ENCODE data around the gene RASA3. TPM values are rescaled to one million over a fixed set of nuclear protein-coding genes. Genes with fewer than 3 reads are reported as not detected.
"Not testable (repeated sequence)": the region's sequence is repeated elsewhere in the genome, so short reads cannot be mapped to it uniquely, and the experiment has no call there.

RASA3 gene
- total RNA-seq, 1 experiment from 2014 or later: 22.8 TPM

DNA sequence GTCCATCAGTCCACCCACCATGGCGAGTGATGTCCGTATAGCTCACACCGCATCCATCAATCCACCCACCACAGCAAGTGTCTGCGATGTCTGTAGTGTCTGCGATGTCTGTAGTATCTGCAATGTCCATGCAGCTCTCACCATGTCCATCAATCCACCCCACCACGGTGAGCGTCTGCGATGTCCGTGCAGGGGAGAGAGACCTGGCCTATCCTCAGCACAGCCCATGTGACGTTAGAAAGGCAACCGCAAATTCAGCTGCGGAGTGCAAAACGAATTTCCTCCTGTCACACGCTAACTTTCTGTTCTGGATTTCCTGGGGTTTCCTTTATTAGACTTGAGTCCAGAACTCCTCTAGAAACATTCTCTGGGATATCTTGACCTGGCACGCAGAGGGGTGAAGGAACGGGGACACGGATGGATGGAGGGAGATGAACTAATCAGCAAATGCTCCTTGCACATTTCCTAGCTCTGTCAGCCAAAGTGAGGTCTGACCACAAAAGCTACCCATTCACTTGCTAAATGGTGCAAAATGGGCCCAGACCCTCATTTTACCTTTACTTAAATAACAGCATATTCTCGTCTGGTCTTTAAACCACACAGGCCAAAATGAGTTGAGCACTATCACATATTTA lies 18.3 kb downstream of the RASA3 start:
- DNase-seq (ENCODE audit: low read depth): no peak

DNA sequence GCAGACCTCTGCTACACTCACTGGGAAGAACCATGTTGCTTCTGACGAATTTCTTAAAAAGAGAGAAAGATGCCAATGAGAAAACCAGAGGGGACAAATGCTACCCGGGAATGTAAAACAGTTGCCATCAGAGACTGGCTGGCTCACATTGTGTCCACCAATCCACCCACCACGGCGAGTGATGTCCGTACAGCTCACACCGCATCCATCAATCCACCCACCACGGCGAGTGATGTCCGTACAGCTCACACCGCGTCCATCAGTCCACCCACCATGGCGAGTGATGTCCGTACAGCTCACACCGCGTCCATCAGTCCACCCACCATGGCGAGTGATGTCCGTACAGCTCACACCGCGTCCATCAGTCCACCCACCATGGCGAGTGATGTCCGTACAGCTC lies 19.0 kb downstream of the RASA3 start:
- not testable (repeated sequence) for DNase-seq (ENCODE audit: low read depth)

DNA sequence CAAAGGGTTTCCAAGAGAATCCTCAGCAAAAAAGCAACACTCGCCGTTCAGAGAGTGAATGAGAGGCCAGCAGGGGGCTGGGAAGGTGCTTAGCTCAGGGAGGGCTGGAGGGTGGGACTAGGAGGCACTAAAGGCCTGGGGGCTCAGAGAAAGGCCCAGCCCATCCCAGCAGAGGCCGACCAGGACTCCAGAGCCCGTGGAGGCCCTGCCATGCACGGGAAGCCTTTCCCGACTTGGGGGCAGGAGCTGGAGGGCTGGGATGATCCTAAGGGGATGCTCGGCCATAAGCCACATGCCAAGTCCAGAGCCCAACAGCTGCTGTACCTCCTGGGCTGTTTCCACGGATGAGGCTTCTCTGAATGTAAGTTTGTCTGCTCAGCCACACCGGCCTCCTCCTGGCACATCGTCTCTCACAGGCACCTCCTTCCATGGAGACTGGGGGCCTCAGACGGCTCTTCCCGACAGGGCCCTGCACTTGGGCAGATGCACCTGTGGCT lies 19.5 kb downstream of the RASA3 start:
- no peak for DNase-seq (ENCODE audit: low read depth)

DNA sequence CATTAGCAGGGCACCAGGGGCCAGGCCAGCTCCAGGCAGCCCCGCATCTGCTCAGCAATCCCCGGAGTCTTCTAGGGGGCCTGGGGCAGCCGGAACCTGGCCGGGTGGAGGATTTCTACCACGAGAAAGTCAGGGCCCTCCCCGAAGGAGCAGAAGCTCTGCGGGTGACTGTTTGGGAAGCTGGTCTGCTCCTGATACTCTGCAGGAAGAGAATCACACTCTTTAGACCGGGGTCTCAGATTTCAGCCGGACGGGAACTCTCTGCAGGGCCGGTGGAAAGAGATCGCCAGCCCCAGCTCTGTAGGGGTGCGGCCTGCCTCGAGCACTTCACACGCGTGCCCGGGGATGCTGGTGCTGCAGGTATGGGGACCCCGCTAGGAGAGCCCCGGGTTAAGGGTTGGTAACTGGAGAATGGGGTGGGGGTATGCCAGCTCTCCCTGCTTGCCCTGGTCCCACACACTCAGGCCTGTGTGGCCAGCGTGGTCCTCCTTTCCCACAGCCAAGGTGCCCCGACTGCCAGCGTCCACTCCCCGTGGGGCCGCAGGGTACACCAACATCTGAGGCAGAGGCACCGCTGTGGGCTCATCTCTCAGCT lies 20.1 kb downstream of the RASA3 start:
- DNase-seq (ENCODE audit: low read depth): no peak

DNA sequence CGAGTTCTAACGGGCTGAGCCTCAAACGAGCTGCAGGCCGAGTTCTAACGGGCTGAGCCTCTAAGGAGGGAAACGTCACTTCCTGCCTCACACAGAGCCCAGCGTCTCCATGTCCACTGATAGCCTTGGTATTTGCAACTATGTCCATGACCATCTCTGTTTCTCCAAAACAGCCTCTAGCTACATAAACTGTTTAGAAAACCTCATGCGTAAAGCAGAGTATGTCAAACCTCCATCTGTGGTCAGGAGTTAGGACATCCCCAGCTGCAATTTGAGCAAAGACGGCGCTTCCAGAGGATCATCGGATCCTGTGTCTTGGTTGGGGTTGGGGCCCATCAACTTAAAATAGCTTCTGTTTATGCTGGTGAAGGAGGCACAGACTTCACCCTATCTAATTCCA lies 20.8 kb downstream of the RASA3 start:
- peak; percentile 87 for DNase-seq (ENCODE audit: low read depth)

DNA sequence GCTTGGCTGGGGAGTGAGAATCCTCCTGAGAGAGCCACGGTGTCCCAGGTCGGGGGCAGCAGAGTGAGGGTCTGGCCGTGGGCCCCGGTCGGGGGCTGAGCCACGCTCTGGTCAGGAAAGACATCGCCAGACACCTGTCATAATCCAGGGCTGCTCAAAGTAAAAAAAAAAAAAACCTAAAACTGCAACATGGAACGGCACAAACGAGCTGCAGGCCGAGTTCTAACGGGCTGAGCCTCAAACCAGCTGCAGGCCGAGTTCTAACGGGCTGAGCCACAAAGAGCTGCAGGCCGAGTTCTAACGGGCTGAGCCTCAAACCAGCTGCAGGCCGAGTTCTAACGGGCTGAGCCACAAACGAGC lies 21.6 kb downstream of the RASA3 start:
- DNase-seq (ENCODE audit: low read depth): not testable (repeated sequence)

DNA sequence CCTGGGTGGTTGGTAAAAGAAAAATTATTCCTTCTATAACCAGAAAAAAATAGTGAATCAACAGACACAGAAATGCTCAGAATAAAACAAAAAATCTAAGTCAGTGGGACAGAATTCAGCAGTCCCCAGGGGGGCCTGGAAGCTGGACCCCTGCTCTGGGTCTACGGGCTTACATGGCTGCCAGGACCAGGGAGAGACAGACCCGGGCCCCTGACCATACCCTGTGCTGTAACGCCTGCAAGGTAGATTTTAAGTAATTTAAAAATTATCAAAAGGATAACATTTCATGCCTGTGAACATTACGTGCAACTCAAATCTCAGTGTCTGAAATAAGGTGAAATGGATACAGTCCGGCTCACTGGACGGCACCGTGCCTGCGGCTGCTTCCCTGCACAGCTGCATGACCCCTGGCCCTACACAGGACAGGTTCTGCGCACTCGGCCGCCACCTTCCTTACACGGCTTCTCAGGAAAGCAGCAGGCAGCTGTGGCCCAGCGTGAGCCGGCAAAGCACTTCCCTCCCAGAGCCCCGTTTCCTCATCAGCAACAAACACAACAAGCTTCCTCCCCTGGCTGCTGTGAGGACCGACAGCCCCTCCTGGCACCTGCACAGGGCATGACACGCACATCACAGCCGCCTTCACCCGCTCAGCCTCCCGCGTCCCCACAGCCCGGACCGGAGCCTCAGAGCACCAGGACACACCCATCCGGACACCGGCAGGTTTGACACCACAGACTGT lies 22.2 kb downstream of the RASA3 start:
- no peak for DNase-seq (ENCODE audit: low read depth)

DNA sequence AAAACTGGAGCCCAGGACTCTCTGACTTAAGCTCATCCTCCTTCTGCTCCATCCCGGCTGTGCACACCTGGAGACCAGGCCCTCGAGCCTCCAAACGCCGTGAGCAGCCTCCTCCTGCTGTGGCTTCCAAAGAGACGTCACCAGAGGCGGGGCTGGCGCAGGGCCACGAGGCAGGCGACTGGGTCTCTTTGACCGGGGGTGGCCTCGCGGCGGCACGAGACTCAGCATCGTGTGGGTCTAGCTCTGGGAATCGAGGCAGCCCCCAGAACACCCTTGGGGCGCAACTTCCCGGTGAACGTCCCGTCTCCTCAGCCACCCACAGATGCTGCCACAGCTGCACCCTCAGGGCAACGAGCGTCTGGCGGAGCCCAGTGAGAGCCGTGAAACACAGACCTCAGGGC lies 22.8 kb downstream of the RASA3 start:
- DNase-seq (ENCODE audit: low read depth): peak; percentile 71

DNA sequence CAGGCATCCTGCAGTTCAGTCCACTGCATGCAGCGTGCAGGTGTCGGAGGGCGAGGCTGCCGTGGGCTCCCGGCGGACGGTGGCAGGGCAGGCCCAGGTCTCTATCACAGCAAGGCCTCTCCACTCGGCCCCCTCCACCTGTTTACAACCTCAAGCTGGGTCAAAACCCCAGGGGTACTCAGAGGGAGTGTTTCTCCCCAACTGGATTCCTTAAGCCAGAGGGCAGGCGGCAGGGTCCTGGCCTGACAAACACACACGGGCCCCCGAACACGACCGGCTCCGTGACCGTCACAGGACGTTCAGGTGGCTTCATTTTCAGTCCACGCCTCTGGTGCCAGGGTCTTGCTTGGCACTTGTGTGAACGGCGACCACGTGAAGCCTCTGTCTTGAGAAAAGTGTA lies 23.5 kb downstream of the RASA3 start:
- no peak for DNase-seq (ENCODE audit: low read depth)

DNA sequence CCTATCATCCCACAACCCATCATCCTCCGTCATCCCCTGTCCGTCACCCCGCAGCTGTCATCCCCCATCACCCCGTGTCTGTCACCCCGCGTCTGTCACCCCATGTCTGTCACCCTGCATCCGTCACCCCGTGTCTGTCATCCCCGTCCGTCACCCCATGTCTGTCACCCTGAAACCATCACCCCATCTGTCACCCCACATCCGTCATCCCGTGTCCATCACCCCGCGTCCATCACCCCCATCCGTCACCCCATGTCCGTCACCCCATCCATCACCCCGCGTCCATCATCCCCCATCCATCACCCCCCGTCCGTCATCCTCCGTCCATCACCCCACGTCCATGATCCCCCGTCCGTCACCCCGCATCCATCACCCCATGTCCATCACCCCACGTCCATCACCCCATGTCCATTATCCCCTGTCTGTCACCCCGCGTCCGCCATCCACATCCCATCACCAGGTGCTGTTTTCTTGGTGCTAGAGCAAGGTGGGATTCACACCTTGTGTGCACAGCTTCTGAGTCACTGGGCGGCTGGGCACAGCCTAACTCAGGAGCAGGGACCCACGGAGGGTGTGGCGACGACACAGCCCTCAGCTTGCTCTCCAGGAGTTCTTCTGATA lies 24.2 kb downstream of the RASA3 start:
- no peak for DNase-seq (ENCODE audit: low read depth)

DNA sequence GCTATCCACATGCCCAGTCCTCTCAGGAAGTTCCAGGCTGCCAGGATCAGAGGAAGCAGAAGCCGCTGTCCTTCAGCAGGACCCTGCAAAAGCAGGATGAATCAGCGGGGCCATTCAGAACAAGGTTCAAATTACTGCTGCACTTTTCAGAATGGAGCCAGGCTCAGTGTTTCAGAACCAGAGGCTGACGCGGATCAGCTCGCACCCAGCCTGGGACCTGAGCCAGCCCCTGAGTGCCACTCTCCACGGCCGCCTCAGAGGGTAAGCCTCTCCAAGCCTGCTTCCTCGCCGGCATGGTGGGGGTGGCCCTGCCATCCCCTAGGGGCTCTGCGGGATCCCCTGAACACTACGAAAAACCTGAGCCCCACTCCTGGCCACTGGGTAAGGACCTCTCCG lies 24.7 kb downstream of the RASA3 start:
- no peak for DNase-seq (ENCODE audit: low read depth)

DNA sequence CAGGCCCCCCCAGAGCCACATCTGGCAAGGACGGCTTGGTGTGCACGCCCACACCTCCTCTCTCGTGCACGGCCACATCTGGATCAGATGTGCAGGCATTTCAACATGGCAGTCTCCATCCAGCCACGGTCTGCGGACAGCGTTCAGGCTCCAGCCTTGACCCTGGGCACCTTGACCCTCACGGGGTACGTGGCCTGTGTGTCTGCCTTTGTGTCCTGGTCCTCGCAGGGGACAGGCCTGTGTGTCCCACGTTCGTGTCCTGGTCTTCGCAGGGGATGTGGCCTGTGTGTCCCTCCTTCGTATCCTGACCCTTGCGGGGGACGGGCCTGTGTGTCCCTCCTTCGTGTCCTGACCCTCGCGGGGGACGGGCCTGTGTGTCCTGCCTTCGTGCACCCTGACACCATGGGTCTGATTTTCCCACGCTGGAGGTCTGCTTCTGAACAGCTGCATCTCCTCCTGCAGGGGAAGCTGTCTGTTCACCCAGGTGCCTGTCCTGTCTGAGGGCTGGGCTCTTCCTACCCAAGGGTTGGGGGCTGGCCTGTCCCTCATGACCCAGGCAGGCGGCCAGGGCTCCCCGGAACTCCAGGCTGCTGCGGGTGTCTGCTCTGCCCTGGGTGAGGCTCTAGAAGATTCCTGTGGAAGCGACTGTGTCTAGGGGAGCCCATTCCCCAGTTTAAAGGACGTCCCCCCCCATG lies 25.3 kb downstream of the RASA3 start:
- DNase-seq (ENCODE audit: low read depth): no peak

DNA sequence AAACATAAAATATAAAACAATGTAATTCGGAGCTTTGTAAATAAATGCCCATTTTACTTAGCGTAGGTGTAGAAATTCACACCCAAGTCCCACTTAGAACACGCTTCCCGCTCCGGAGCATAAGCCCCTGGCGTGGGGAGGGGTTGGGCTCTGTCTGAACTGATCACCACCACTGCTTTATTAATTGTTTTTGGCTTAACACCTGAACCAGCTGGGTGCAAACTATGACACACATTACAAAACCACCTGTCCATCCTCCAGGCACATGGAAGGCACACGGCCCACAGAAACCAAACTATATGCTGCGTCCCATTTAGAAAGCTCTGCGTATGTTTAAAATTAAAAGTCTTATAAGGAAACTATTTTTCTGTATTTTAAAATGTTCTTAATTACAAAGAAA lies 25.9 kb downstream of the RASA3 start:
- no peak for DNase-seq (ENCODE audit: low read depth)

DNA sequence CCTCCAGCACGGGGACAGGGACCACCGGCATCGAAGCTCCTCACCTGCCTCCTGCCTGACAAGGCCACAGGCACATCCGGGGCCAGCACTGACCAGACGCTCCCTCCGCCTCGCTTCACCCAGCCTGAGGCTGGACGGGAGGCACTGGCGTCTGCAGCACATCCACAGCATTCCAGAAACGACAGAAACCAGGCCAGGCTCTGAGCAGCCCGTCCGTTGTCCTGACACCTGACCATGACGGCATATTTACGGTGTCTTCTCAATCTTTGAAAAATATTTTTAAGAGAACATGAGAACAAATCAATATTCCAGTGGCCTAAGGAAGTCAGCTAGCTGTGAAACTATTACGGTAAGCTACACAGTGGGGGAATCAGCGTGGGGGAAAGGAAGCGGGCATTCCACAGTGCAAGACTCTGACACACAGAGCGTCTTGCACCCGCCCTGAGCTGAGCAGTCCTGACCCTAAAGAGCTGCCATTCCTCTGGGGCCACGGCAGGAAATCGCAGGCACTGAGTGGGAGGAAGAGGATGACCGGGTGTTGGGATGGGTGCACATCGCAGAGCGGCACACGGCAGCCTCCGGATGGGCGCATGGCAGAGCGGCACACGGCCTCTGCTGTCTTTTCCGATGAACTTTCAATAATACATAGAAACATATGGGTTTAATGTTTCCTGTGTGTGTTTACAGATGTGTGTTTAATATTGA lies 26.8 kb downstream of the RASA3 start:
- DNase-seq (ENCODE audit: low read depth): no peak

DNA sequence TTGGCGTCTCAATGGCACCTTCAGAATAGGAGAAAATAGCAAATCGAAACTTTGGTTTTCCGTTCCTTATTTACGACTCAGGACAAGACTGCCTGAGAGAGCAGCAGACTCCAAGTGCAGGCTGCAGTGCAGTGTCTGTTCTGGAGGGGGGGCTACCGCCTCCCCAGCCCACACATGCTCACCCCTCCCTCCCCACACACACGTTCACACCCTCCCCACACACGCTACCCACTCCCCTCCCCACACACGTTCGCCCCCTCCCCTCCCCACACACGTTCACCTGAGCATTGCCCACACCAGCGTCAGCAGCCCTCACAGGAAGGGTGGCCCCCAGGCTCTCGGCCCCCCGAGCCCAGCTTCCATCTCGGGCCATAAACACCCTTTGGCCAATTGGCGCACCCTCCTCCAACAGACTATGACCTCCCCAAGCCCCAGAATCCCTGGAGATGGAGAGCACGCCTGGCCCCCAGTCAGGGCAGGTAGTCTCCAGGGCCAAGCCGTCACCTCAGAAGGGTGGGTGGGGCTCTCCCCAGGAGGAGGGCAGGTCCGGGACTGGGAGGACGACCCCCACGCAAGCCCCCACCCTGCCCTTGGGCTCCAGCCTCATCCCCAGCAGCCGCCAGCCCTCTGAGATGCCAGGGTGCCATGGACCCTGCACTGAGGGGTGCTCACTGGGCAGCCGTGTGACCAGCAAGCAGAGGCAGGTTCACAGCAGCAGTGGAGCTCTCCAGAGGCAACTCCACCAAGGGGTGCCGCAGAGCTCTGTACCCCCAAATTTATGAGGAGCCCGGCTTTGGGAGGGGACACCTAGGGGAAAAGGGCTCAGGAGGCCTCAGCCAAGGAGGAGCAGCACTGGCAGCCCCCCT lies 27.5 kb downstream of the RASA3 start:
- DNase-seq (ENCODE audit: low read depth): no peak

DNA sequence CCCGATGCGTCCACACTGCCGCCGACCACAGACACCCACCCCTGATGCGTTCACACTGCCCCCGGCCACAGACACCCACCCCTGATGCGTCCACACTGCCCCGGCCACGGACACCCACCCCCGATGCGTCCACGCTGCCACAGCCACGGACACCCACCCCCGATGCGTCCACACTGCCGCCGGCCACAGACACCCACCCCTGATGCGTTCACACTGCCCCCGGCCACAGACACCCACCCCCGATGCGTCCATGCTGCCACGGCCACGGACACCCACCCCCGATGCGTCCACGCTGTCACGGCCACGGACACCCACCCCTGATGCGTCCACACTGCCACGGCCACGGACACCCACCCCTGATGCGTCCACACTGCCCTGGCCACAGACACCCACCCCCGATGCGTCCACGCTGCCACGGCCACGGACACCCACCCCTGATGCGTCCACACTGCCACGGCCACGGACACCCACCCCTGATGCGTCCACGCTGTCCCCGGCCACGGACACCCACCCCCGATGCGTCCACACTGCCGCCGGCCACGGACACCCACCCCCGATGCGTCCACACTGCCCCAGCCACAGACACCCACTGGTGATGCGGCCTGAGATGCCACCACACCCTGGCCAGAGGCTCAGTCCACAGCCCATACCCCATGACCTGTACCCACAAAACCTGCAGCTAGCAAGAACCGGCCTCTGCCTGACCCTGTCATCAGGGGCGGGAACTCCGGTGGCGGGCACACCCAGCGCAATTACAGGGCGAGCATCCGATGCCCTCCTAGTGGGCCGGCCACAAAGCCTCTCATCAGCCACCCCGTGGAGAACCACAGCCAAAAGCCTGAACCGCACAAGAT lies 28.4 kb downstream of the RASA3 start:
- no peak for DNase-seq (ENCODE audit: low read depth)

DNA sequence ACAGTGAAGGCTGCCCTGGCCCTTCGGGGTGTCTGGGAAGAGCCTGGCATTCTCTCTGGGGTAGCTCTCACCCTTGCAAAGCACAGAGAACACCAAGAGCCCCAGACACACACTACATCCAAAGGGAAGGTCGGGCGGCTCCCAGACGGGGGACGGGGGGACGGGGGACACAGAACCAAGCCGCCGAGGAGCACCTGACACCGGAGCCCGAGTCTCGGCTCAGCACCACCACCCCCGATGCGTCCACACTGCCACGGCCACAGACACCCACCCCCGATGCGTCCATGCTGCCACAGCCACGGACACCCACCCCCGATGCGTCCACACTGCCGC lies 29.2 kb downstream of the RASA3 start:
- DNase-seq (ENCODE audit: low read depth): not testable (repeated sequence)

DNA sequence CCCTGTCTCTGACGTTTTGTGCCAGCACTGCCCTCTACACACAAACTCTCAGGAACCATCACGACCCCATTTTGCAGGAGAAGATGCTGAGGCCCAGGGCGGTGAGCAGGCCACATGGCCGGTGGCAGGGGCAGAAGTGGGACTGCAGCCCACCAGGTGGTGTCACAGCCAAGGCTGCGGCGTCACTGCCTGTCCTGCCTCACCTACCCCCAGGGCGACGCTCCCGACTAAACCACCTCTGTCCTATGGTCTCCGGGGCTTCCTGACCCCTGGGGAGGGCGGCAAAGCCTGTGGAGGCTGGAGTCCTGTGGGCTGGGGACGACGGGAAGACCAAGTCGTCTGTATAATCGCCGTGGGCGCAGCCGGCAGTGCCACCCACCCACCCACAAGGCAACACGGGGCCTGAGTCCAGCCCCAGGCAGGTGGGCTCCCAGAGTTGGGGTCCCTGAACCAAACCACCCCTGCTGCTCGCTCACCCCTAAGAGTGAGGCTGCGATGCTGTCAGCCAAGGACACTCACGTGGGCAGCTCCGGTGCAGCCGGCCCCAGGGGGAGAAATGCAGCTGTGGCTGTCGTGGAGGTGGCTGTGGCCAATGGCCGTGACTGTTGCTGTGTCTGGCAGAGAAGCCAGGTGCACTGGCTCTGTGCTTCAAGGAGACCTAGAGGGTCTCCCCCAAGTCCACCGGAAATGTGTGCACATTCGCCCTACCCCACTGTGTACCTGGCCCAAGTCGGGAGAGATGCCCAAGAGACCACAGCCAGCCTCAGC lies 29.7 kb downstream of the RASA3 start:
- DNase-seq (ENCODE audit: low read depth): no peak

DNA sequence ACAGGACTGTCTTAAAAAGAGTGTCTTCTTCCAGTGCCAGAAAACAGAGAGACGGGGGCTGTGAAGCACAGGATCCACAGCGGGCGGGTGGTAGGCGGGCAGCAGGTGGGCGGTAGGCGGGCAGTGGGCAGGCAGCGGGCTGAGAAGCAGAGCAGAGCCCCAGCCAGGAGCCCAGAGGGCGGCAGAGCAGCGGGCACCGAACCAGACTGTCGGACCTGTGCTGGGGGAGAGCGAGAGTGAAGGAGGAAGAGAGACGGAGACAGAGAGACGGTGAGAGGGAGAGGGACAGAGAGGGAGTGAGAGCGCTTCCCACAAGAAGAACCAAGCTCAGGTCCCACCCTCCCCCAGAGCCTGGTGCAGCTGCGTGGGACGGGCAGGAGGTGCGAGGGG lies 30.3 kb downstream of the RASA3 start:
- no peak for DNase-seq (ENCODE audit: low read depth)
